SK-N-SH (cell line): ENCODE measurements around the gene TCEA3.

Experiments used
- GABPA ChIP-seq: IDR thresholded peaks from 2 replicates; pipeline ENCODE4 v1.4.0; 2012; ENCODE audit warnings: low read depth, mild to moderate bottlenecking
- JUND ChIP-seq: IDR thresholded peaks from 2 replicates; pipeline ENCODE4 v1.4.0; 2012
- NFIC ChIP-seq: IDR thresholded peaks from 2 replicates; pipeline ENCODE4 v1.4.0; 2012; ENCODE audit warnings: borderline replicate concordance
- POLR2AphosphoS5 ChIP-seq: IDR thresholded peaks from 2 replicates; pipeline ENCODE4 v1.6.1; 2012; ENCODE audit warnings: low read depth, low read length
- RAD21 ChIP-seq: IDR thresholded peaks from 2 replicates; pipeline ENCODE4 v1.6.1; 2012; ENCODE audit warnings: mild to moderate bottlenecking, low read length
- SIN3A ChIP-seq: IDR thresholded peaks from 2 replicates; pipeline ENCODE4 v1.6.1; 2012; ENCODE audit warnings: low read depth, mild to moderate bottlenecking, low read length, moderate library complexity, borderline replicate concordance
- SMC3 ChIP-seq: IDR thresholded peaks from 2 replicates; pipeline ENCODE4 v1.6.1; 2012; ENCODE audit warnings: low read depth, low read length, improper control_type of control experiment
- TEAD4 ChIP-seq: IDR thresholded peaks from 2 replicates; pipeline ENCODE4 v1.4.0; 2012; ENCODE audit warnings: mild to moderate bottlenecking, borderline replicate concordance; ENCODE audit not compliant: insufficient read depth
- YY1 ChIP-seq: IDR thresholded peaks from 2 replicates; pipeline ENCODE4 v1.4.0; 2012; ENCODE audit warnings: low read depth, mild to moderate bottlenecking
- TF ChIP-seq, protein P1 (sequence below): fragments of 200-600 bp; sonication (generic); IDR thresholded peaks from 2 replicates; pipeline ENCODE4 v1.6.1; 2017; ENCODE audit warnings: antibody characterized with exemption, mild to moderate bottlenecking, moderate library complexity
- TF ChIP-seq, protein P2 (sequence below): IDR thresholded peaks from 2 replicates; pipeline ENCODE4 v1.6.1; 2012; ENCODE audit warnings: mild to moderate bottlenecking, low read depth, low read length, moderate library complexity
- TF ChIP-seq, protein P3 (sequence below): fragments of 150-350 bp; IDR thresholded peaks from 2 replicates; pipeline ENCODE4 v1.6.1; 2017; ENCODE audit warnings: antibody characterized with exemption, low read length, low read depth, borderline replicate concordance
- TF ChIP-seq, protein P4 (sequence below): IDR thresholded peaks from 2 replicates; pipeline ENCODE4 v1.4.0; 2012; ENCODE audit warnings: low read depth, borderline replicate concordance
- TF ChIP-seq, protein P5 (sequence below): IDR thresholded peaks from 2 replicates; pipeline ENCODE4; 2012

DNA sequence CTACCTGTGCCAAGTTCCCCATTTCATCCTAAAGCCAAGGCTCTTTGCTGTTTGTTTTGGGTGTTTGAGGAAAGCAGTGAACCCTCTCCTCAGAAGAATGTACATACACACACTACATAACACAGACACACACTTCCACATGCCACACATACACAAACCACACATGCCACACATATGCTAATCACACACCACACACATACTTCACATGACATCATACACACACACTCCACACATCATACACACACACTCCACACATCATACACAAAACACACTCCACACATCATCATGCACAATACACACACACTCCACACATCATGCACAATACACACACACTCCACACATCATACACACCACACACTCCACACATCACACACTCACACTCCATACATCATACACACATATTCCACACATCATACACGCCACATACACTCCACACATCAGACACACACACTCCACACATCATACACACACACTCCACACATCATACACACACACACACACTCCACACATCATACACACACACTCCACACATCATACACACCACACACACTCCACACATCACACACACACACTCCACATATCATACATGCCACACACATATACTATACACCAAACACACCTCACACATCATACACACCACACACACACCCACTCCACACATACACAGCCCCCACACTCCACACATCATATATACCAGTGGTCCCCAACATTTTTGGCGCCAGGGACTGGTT, 32.3 kb downstream of the TCEA3 start:
- TF ChIP-seq, protein P1, sequence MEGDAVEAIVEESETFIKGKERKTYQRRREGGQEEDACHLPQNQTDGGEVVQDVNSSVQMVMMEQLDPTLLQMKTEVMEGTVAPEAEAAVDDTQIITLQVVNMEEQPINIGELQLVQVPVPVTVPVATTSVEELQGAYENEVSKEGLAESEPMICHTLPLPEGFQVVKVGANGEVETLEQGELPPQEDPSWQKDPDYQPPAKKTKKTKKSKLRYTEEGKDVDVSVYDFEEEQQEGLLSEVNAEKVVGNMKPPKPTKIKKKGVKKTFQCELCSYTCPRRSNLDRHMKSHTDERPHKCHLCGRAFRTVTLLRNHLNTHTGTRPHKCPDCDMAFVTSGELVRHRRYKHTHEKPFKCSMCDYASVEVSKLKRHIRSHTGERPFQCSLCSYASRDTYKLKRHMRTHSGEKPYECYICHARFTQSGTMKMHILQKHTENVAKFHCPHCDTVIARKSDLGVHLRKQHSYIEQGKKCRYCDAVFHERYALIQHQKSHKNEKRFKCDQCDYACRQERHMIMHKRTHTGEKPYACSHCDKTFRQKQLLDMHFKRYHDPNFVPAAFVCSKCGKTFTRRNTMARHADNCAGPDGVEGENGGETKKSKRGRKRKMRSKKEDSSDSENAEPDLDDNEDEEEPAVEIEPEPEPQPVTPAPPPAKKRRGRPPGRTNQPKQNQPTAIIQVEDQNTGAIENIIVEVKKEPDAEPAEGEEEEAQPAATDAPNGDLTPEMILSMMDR, result no peak
- TF ChIP-seq, protein P2, sequence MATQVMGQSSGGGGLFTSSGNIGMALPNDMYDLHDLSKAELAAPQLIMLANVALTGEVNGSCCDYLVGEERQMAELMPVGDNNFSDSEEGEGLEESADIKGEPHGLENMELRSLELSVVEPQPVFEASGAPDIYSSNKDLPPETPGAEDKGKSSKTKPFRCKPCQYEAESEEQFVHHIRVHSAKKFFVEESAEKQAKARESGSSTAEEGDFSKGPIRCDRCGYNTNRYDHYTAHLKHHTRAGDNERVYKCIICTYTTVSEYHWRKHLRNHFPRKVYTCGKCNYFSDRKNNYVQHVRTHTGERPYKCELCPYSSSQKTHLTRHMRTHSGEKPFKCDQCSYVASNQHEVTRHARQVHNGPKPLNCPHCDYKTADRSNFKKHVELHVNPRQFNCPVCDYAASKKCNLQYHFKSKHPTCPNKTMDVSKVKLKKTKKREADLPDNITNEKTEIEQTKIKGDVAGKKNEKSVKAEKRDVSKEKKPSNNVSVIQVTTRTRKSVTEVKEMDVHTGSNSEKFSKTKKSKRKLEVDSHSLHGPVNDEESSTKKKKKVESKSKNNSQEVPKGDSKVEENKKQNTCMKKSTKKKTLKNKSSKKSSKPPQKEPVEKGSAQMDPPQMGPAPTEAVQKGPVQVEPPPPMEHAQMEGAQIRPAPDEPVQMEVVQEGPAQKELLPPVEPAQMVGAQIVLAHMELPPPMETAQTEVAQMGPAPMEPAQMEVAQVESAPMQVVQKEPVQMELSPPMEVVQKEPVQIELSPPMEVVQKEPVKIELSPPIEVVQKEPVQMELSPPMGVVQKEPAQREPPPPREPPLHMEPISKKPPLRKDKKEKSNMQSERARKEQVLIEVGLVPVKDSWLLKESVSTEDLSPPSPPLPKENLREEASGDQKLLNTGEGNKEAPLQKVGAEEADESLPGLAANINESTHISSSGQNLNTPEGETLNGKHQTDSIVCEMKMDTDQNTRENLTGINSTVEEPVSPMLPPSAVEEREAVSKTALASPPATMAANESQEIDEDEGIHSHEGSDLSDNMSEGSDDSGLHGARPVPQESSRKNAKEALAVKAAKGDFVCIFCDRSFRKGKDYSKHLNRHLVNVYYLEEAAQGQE, result no peak
- TF ChIP-seq, protein P3, sequence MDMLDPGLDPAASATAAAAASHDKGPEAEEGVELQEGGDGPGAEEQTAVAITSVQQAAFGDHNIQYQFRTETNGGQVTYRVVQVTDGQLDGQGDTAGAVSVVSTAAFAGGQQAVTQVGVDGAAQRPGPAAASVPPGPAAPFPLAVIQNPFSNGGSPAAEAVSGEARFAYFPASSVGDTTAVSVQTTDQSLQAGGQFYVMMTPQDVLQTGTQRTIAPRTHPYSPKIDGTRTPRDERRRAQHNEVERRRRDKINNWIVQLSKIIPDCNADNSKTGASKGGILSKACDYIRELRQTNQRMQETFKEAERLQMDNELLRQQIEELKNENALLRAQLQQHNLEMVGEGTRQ, result no peak
- TF ChIP-seq POLR2AphosphoS5 (no peak), SIN3A (no peak), TEAD4 (no peak), RAD21 (no peak), SMC3 (no peak), NFIC (no peak), JUND (no peak), YY1 (no peak), GABPA (no peak)
- TF ChIP-seq, protein P4, sequence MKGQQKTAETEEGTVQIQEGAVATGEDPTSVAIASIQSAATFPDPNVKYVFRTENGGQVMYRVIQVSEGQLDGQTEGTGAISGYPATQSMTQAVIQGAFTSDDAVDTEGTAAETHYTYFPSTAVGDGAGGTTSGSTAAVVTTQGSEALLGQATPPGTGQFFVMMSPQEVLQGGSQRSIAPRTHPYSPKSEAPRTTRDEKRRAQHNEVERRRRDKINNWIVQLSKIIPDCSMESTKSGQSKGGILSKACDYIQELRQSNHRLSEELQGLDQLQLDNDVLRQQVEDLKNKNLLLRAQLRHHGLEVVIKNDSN, result no peak
- TF ChIP-seq, protein P5, sequence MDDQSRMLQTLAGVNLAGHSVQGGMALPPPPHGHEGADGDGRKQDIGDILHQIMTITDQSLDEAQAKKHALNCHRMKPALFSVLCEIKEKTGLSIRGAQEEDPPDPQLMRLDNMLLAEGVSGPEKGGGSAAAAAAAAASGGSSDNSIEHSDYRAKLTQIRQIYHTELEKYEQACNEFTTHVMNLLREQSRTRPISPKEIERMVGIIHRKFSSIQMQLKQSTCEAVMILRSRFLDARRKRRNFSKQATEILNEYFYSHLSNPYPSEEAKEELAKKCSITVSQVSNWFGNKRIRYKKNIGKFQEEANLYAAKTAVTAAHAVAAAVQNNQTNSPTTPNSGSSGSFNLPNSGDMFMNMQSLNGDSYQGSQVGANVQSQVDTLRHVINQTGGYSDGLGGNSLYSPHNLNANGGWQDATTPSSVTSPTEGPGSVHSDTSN, result no peak
